DMS153 (cell line): ENCODE measurements around the gene EMILIN1.
"Not testable (repeated sequence)": the region's sequence is repeated elsewhere in the genome, so short reads cannot be mapped to it uniquely, and the experiment has no call there.

ENCODE experiments used
- DNase-seq: peaks from one replicate; lab custom pipeline; 2025; lab: John Stamatoyannopoulos, UW

Gene EMILIN1

GRCh38 chr2:27095427-27095744, 17.0 kb downstream of the EMILIN1 start:
- no peak for DNase-seq

GRCh38 chr2:27095745-27096651, 17.6 kb downstream of the EMILIN1 start:
- peak; percentile 12 for DNase-seq

- DNase-seq: no peak
Observed at GRCh38 chr2:27096748-27097297, 18.4 kb downstream of the EMILIN1 start.

GRCh38 chr2:27097341-27097740, 18.9 kb downstream of the EMILIN1 start:
- no peak for DNase-seq

- DNase-seq: no peak
Observed at GRCh38 chr2:27099334-27099955, 21.0 kb downstream of the EMILIN1 start.

GRCh38 chr2:27100036-27100435, 21.6 kb downstream of the EMILIN1 start:
- no peak for DNase-seq

- DNase-seq: no peak
Observed at GRCh38 chr2:27102329-27102728, 23.9 kb downstream of the EMILIN1 start.

- no peak for DNase-seq
Observed at GRCh38 chr2:27105981-27106380, 27.6 kb downstream of the EMILIN1 start.

- DNase-seq: no peak
Observed at GRCh38 chr2:27108221-27108620, 29.8 kb downstream of the EMILIN1 start.

GRCh38 chr2:27109083-27109482, 30.7 kb downstream of the EMILIN1 start:
- no peak for DNase-seq

GRCh38 chr2:27110603-27111352, 32.4 kb downstream of the EMILIN1 start:
- DNase-seq: not testable (repeated sequence)

- not testable (repeated sequence) for DNase-seq
Observed at GRCh38 chr2:27111392-27112078, 33.1 kb downstream of the EMILIN1 start.

GRCh38 chr2:27115519-27115918, 37.1 kb downstream of the EMILIN1 start:
- no peak for DNase-seq

- DNase-seq: no peak
Observed at GRCh38 chr2:27117995-27118524, 39.6 kb downstream of the EMILIN1 start.

GRCh38 chr2:27118525-27119329, 40.3 kb downstream of the EMILIN1 start, which contains the start of gene CGREF1:
Gene CGREF1 (minus strand): TSS chr2:27119128. CDS start chr2:27104366, 14,762 bp downstream.
- DNase-seq: no peak

GRCh38 chr2:27119330-27119670, 40.9 kb downstream of the EMILIN1 start:
- not testable (repeated sequence) for DNase-seq

- no peak for DNase-seq
Observed at GRCh38 chr2:27121906-27122305, 43.5 kb downstream of the EMILIN1 start.

- DNase-seq: no peak
Observed at GRCh38 chr2:27122791-27123190, 44.4 kb downstream of the EMILIN1 start.

- no peak for DNase-seq
Observed at GRCh38 chr2:27123302-27124150, 45.1 kb downstream of the EMILIN1 start, which contains the start of gene ABHD1. Gene ABHD1 (plus strand): TSS chr2:27123815. CDS start chr2:27123949, 134 bp downstream.

GRCh38 chr2:27125104-27125503, 46.7 kb downstream of the EMILIN1 start:
- no peak for DNase-seq
